ENCODE measurements around the gene MB21D2. TPM values are rescaled to one million over a fixed set of nuclear protein-coding genes. Genes with fewer than 3 reads are reported as not detected.

The MB21D2 gene
- total RNA-seq, 1 experiment from 2014 or later, result 19.7 TPM

DNA sequence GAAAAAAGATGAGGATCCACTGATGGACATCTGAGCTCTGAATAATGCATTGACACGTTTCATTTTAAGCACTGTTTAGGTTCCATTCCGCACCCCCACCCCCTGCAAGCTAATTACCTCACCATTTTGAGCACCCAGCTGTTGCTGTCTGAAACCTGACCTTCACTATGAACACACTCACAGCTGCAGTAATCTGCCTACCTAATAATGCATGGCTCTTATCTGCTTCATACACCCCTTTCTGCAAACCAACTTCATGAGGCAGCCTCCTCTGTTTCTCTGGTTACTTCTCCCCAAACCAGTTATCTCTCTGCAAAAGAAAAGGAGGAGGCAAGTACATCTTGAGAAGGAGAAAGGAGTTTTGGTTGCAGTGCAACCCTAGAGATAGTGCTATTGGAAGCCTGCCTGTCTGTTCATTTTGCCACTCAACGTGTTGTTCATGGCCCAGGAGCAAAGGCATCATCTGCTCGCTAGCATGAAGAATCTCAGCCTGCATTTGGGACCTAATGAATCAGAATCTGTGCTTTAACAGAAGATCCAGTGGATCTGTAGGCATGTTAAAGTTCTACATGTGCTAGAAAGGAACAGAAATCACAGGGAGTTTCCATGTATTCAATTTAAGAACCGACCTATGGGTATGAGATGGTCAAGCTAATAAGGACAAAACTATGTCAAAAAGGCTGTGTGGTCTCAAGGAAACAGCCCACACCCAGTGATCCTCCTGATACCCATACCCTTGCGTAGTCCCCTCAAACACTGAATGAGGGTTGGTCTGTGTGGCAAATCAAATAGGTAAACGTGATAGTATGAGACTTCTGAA lies 87.2 kb downstream of the MB21D2 start (continued):
- TF ChIP-seq ZMAT4 (CRISPR knock-in tag; IDR thresholded peaks at IDR 0.05), result no peak
- no peak for TF ChIP-seq PRDM15 (CRISPR knock-in tag; IDR thresholded peaks at IDR 0.05)
- TF ChIP-seq, protein P1, sequence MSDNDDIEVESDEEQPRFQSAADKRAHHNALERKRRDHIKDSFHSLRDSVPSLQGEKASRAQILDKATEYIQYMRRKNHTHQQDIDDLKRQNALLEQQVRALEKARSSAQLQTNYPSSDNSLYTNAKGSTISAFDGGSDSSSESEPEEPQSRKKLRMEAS (CRISPR knock-in tag; IDR thresholded peaks at IDR 0.05), result no peak
- TF ChIP-seq SP1 (CRISPR knock-in tag; conservative IDR thresholded peaks at IDR 0.05), result no peak

GRCh38 chr3:192827863-192828594 lies 89.6 kb downstream of the MB21D2 start:
- H3K36me3 Mint-ChIP-seq, result peaks cover 7% of the 10 kb centered on the region; the same call in 1 of the 2 replicates

More at GRCh38 chr3:192827863-192828594, 89.6 kb downstream of the MB21D2 start:
- POLR2A ChIA-PET, result no interaction called here
- DNase-seq (ENCODE audit: low spot score) (no peak), ATAC-seq (no peak)
- Mint-ChIP-seq H3K4me3 (no peak overlapping the region), H3K27ac (no peak overlapping the region), H3K9me3 (peaks cover 8% of the 10 kb centered on the region), H3K4me1 (peaks cover 31% of the 10 kb centered on the region), H3K27me3 (ENCODE audit: low read depth) (no peaks in the 10 kb centered on the region)
- TF ChIP-seq, protein P2, sequence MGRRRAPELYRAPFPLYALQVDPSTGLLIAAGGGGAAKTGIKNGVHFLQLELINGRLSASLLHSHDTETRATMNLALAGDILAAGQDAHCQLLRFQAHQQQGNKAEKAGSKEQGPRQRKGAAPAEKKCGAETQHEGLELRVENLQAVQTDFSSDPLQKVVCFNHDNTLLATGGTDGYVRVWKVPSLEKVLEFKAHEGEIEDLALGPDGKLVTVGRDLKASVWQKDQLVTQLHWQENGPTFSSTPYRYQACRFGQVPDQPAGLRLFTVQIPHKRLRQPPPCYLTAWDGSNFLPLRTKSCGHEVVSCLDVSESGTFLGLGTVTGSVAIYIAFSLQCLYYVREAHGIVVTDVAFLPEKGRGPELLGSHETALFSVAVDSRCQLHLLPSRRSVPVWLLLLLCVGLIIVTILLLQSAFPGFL (CRISPR knock-in tag; IDR thresholded peaks at IDR 0.05; ENCODE audit: borderline replicate concordance), result no peak
- TF ChIP-seq GRHL2 (CRISPR knock-in tag; IDR thresholded peaks at IDR 0.05; ENCODE audit: insufficient replicate concordance, severe bottlenecking), result no peak
- TF ChIP-seq, protein P3, sequence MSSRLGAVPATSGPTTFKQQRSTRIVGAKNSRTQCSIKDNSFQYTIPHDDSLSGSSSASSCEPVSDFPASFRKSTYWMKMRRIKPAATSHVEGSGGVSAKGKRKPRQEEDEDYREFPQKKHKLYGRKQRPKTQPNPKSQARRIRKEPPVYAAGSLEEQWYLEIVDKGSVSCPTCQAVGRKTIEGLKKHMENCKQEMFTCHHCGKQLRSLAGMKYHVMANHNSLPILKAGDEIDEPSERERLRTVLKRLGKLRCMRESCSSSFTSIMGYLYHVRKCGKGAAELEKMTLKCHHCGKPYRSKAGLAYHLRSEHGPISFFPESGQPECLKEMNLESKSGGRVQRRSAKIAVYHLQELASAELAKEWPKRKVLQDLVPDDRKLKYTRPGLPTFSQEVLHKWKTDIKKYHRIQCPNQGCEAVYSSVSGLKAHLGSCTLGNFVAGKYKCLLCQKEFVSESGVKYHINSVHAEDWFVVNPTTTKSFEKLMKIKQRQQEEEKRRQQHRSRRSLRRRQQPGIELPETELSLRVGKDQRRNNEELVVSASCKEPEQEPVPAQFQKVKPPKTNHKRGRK (CRISPR knock-in tag; IDR thresholded peaks at IDR 0.05; ENCODE audit: borderline replicate concordance), result no peak
- no peak for TF ChIP-seq ZMAT4 (CRISPR knock-in tag; IDR thresholded peaks at IDR 0.05)
- TF ChIP-seq, protein P4, sequence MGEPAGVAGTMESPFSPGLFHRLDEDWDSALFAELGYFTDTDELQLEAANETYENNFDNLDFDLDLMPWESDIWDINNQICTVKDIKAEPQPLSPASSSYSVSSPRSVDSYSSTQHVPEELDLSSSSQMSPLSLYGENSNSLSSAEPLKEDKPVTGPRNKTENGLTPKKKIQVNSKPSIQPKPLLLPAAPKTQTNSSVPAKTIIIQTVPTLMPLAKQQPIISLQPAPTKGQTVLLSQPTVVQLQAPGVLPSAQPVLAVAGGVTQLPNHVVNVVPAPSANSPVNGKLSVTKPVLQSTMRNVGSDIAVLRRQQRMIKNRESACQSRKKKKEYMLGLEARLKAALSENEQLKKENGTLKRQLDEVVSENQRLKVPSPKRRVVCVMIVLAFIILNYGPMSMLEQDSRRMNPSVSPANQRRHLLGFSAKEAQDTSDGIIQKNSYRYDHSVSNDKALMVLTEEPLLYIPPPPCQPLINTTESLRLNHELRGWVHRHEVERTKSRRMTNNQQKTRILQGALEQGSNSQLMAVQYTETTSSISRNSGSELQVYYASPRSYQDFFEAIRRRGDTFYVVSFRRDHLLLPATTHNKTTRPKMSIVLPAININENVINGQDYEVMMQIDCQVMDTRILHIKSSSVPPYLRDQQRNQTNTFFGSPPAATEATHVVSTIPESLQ (CRISPR knock-in tag; IDR thresholded peaks at IDR 0.05), result no peak
- TF ChIP-seq, protein P5, sequence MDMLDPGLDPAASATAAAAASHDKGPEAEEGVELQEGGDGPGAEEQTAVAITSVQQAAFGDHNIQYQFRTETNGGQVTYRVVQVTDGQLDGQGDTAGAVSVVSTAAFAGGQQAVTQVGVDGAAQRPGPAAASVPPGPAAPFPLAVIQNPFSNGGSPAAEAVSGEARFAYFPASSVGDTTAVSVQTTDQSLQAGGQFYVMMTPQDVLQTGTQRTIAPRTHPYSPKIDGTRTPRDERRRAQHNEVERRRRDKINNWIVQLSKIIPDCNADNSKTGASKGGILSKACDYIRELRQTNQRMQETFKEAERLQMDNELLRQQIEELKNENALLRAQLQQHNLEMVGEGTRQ (CRISPR knock-in tag; IDR thresholded peaks at IDR 0.05), result no peak
- TF ChIP-seq NFYB (CRISPR knock-in tag; conservative IDR thresholded peaks at IDR 0.05; ENCODE audit: low read depth), result no peak
- CTCF ChIA-PET, result no interaction called here

Measured in WTC11 (cell line).